SKM-1 (cell line): Measurements from ENCODE around the gene COX19.
"Not testable (repeated sequence)": the region's sequence is repeated elsewhere in the genome, so short reads cannot be mapped to it uniquely, and the experiment has no call there.

Experiments used
- DNase-seq: peaks from one replicate; lab custom pipeline; 2025; ENCODE audit not compliant: unreplicated experiment; lab: John Stamatoyannopoulos, UW

The COX19 gene

GRCh38 chr7:1011297-1012003, 36.1 kb upstream of the COX19 start:
- DNase-seq = no peak

GRCh38 chr7:1010226-1010625, 34.9 kb upstream of the COX19 start:
- no peak for DNase-seq

- DNase-seq = no peak
Observed at GRCh38 chr7:1009747-1010146, 34.4 kb upstream of the COX19 start.

- DNase-seq = no peak
Observed at GRCh38 chr7:1008733-1009363, 33.5 kb upstream of the COX19 start.

- no peak for DNase-seq
Observed at GRCh38 chr7:1007901-1008300, 32.6 kb upstream of the COX19 start.

GRCh38 chr7:1005303-1005702, 30.0 kb upstream of the COX19 start:
- DNase-seq = no peak

- no peak for DNase-seq
Observed at GRCh38 chr7:1004018-1004852, 28.9 kb upstream of the COX19 start.

- not testable (repeated sequence) for DNase-seq
Observed at GRCh38 chr7:1002445-1002844, 27.1 kb upstream of the COX19 start.

- DNase-seq = not testable (repeated sequence)
Observed at GRCh38 chr7:1002026-1002425, 26.7 kb upstream of the COX19 start.

- DNase-seq = not testable (repeated sequence)
Observed at GRCh38 chr7:1001069-1001770, 25.9 kb upstream of the COX19 start.

GRCh38 chr7:999941-1000935, 24.9 kb upstream of the COX19 start:
- DNase-seq = no peak

- DNase-seq = no peak
Observed at GRCh38 chr7:999149-999879, 24.0 kb upstream of the COX19 start.

- no peak for DNase-seq
Observed at GRCh38 chr7:997404-998395, 22.4 kb upstream of the COX19 start.

- DNase-seq = no peak
Observed at GRCh38 chr7:996079-996872, 20.9 kb upstream of the COX19 start.

- DNase-seq = no peak
Observed at GRCh38 chr7:995571-995970, 20.2 kb upstream of the COX19 start.

- DNase-seq = no peak
Observed at GRCh38 chr7:994592-995308, 19.4 kb upstream of the COX19 start.
